Omental fat pad (tissue), 4 donors: Measurements from ENCODE around the gene C1S. TPM values are rescaled to one million over a fixed set of nuclear protein-coding genes. Genes with fewer than 3 reads are reported as not detected.
"Not testable (repeated sequence)": the region's sequence is repeated elsewhere in the genome, so short reads cannot be mapped to it uniquely, and the experiment has no call there.

Experiments
- ATAC-seq: fragments of 150-250 bp; one replicate; pipeline ENCODE4 v1.9.1; 2016; ENCODE audit warnings: mild to moderate bottlenecking, moderate library complexity; ENCODE audit not compliant: low FRiP score
- DNase-seq: peaks from one replicate; pipeline ENCODE4 v3.0.0-alpha.2; 2019; ENCODE audit warnings: low spot score
- total RNA-seq, 4 donors: library from RNA; depleted of rRNA; stranded (reverse); fragments of >200 nt; gene quantifications; one replicate each; pipeline ENCODE4 v1.1.0, GENCODE V29; 2016
- TF ChIP-seq, protein P1 (sequence below), 3 donors: fragments of 450-650 bp; IDR thresholded peaks; one replicate each; pipeline ENCODE4 v1.5.1; 2016 to 2017; ENCODE audit warnings: antibody characterized with exemption in 3 of 3, mild to moderate bottlenecking in 3 of 3, moderate library complexity in 2 of 3

C1S gene
- total RNA-seq, 4 donors from 2014 or later = 490 to 872 (median 705) TPM

DNA sequence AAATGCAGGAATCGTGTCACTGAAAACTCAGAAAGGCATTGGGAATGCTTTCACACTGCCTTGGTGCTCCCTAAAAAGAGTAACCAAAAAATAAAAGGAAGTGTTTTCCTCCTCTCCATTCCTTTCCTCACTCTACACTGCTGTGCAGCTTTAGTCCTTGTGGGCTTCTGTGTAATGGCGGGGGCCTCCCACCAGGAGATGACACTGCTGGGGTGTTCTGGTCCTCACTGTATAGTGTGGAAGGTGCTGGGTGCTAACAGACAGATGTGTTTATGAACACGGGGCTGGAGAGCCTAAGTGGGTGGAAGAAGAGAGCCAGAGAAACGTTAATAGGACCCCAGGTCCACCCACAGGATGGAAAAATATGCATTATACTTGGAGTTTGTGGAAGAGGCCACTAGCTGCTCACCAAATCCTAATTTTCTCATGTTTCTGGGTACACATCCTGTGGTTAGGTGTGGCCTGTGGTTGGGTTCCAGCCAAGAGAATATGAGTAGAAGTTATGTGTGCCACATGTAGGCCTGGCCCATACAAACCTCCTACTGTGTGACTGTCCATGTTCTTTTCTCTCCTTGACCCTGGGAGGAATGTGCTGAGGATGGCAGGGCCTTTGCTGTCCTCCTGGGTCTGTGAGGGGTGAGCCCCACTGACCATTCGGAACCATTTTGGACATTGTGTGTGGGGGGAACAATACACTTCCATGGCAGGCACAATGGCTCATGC lies 14.0 kb upstream of the C1S start:
- no peak for ATAC-seq

DNA sequence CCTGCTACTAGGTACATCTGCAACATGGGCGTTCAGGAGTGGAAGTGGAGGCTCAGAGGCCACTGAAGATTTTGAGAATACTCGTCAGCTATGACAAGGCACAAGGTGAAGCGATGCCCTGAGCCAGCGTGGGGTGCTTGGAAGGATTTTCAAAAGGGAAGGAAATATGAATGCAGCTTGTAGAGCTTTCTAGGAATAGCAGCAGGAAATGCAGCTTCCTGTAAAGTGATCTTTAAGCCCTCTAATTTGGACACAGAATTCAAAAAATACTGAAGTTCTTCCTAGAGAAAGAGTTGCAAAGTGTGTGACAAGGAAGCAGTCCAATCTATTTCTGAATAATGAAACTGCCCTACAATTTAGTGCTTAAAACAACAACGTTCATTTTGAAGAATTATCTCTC lies 13.2 kb upstream of the C1S start:
- DNase-seq (no peak), ATAC-seq (no peak)
- TF ChIP-seq, protein P1, sequence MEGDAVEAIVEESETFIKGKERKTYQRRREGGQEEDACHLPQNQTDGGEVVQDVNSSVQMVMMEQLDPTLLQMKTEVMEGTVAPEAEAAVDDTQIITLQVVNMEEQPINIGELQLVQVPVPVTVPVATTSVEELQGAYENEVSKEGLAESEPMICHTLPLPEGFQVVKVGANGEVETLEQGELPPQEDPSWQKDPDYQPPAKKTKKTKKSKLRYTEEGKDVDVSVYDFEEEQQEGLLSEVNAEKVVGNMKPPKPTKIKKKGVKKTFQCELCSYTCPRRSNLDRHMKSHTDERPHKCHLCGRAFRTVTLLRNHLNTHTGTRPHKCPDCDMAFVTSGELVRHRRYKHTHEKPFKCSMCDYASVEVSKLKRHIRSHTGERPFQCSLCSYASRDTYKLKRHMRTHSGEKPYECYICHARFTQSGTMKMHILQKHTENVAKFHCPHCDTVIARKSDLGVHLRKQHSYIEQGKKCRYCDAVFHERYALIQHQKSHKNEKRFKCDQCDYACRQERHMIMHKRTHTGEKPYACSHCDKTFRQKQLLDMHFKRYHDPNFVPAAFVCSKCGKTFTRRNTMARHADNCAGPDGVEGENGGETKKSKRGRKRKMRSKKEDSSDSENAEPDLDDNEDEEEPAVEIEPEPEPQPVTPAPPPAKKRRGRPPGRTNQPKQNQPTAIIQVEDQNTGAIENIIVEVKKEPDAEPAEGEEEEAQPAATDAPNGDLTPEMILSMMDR (IDR thresholded peaks at IDR 0.05) = no peak

More for the DNA sequence above, 14.0 kb upstream of the C1S start:
- TF ChIP-seq, protein P1 (IDR thresholded peaks at IDR 0.05) = no peak
- DNase-seq = no peak

DNA sequence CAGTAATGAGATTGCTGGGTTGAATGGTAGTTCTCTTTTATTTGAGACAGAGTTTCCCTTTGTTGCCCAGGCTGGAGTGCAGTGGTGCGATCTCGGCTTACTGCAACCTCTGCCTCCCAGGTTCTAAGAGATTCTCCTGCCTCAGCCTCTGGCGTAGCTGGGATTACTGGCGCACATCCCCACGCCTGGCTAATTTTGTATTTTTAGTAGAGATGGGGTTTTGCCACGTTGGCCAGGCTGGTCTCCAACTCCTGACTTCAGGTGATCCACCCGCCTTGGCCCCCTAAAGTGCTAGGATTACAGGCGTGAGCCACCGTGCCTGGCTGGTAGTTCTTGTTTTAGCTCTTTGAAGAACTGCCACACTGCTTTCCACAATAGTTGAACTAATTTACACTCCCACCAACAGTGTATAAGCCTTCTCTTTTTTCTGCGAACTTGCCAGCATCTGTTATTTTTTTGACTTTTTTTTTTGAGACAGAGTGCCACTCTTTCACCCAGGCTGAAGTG lies 11.0 kb upstream of the C1S start:
- not testable (repeated sequence) for DNase-seq, ATAC-seq

DNA sequence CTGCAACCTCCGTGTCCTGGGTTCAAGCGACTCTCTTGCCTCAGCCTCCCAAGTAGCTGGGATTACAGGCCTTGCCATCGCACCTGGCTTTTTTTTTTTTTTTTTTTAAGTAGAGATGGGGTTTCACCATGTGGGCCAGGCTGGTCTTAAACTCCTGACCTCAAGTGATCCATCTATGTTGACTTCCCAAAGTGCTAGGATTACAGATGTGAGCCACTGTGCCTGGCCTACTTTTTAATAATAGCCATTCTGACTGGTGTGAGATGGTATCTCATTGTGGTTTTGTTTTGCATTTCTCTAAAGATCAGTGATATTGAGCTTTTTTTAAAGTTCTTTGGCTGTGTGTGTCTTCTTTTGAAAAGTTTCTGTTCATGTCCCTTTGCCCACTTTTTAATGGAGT lies 10.5 kb upstream of the C1S start:
- not testable (repeated sequence) for ATAC-seq, DNase-seq

DNA sequence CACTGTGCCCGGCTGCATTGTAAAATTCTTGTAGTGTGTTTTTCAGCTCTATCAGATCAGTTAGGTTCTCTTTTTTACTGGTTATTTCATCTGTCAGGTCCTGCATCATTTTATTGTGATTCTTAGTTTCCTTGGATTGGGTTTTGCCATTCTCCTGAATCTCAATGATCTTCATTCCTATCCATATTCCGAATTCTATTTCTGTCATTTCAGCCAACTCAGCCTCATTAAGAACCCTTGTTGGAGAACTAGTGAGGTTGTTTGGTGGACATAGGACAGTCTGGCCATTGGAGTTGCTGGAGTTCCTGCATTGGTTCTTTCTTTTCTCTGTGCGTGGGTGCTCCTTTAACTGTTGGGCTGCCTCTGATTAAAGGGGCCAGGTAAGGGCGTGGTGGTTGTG lies 5.6 kb upstream of the C1S start:
- TF ChIP-seq, protein P1 (IDR thresholded peaks at IDR 0.05) = no peak
- ATAC-seq (no peak), DNase-seq (no peak)

DNA sequence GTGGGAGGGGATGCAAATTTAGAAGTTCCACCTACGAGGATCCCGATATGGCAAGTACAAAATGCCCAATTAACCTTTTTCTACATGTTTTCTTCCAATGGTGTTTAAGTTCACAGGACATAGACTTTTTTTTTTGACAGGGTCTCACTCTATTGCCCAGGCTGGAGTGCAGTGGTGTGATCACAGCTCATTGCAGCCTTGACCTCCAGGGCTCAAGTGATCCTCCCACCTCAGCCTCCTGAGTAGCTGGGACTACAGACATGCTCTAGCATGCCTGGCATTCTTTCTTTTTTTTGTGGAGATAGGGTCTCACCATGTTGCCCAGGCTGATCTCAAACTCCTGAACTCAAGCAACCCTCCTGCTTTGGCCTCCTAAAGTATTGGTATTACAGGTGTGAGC lies 4.8 kb upstream of the C1S start:
- not testable (repeated sequence) for ATAC-seq, DNase-seq

DNA sequence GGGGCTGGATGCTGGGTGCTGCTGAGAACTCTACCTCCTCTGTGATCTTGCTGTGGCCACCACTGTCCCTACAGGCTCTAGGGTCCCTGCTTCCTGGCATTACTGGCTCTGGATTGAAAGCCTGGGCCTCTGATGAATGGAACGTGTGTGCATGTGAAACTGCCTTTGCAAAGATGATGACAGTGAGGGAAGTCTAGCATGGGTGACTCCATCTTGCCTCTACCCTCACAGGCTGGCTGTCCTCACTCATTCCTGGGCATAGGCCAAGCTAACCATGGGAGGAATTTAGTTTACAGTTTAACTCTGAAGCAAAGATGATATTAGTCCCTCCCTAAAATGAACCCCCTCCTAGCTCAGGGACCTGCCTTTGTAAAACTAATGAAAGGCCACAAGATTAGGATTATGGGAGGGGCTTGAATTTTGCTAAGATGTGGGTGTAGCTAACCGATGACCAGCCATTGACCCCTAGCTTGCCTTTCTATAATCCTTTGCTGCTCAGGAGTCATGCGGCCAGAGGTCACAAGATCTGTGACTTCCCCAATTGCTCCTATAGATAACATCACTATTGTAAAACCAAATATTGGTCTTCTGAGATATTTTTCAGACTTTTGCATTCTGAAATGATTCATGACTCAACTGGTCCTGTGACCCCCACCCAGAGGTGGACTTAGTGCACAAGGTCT lies 2.2 kb upstream of the C1S start:
- no peak for DNase-seq
- TF ChIP-seq, protein P1 (IDR thresholded peaks at IDR 0.05) = no peak
- ATAC-seq = no peak

DNA sequence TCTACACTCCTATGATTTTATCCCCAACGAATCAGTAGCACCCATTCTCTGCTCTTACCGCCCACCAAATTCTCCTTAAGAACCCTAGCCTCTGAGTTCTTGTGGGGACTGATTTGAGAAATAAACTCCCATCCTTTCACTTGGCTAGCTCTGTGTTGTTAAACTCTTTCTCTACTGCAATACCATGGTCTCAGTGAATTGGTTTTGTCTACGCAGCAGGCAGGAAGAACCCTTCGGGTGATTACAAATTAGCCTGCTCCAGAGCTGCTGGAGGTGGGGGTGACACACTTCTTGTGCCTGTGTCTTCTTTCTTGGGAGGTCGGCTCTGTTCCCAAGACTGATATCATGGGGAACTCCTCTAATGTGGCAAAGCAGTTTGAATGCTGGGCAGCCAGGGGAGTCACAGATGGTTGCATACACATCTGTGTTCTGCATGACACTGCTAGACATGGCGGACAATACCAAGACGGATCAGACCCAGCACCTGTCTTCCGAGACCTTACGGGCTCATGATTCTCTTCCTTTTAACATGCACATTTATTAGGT lies 1.6 kb upstream of the C1S start:
- TF ChIP-seq, protein P1 (IDR thresholded peaks at IDR 0.05) = no peak
- DNase-seq = no peak
- no peak for ATAC-seq
